GM19395 (cell line): ENCODE measurements around the gene SAA4.
"Not testable (repeated sequence)": the region's sequence is repeated elsewhere in the genome, so short reads cannot be mapped to it uniquely, and the experiment has no call there.

Experiments
- ATAC-seq: cut with Tn5 transposase; IDR thresholded peaks from one replicate; pipeline ENCODE4 v1.9.1; 2021; ENCODE audit warnings: mild to moderate bottlenecking, moderate library complexity; ENCODE audit not compliant: unreplicated experiment

SAA4 gene

GRCh38 chr11:18236664-18237356 is at the start of gene SAA4:
Gene SAA4 (minus strand): TSS chr11:18236802. CDS start chr11:18235926, 876 bp downstream.
- ATAC-seq: no peak

- no peak for ATAC-seq
Measured at GRCh38 chr11:18285841-18286240, 49.2 kb upstream of the SAA4 start.

GRCh38 chr11:18282626-18283025 is 46.0 kb upstream of the SAA4 start:
- no peak for ATAC-seq

GRCh38 chr11:18280438-18281045 is 43.9 kb upstream of the SAA4 start:
- ATAC-seq: peak; percentile 92

- no peak for ATAC-seq
Measured at GRCh38 chr11:18277565-18278271, 41.1 kb upstream of the SAA4 start.

- no peak for ATAC-seq
Measured at GRCh38 chr11:18271206-18271605, 34.6 kb upstream of the SAA4 start.

- no peak for ATAC-seq
Measured at GRCh38 chr11:18270102-18270501, 33.5 kb upstream of the SAA4 start.

GRCh38 chr11:18269252-18269651 is 32.6 kb upstream of the SAA4 start:
- not testable (repeated sequence) for ATAC-seq

- ATAC-seq: peak; percentile 65
Measured at GRCh38 chr11:18267335-18268133, 30.9 kb upstream of the SAA4 start.

GRCh38 chr11:18265949-18266348 is 29.3 kb upstream of the SAA4 start, which contains the start of gene SAA1:
Gene SAA1 (plus strand): TSS chr11:18266264. CDS start chr11:18266888, 624 bp downstream.
- no peak for ATAC-seq

- ATAC-seq: no peak
Measured at GRCh38 chr11:18264677-18265555, 28.3 kb upstream of the SAA4 start.

- peak; percentile 50 for ATAC-seq
Measured at GRCh38 chr11:18264035-18264434, 27.4 kb upstream of the SAA4 start.

- not testable (repeated sequence) for ATAC-seq
Measured at GRCh38 chr11:18262681-18263350, 26.2 kb upstream of the SAA4 start.

- no peak for ATAC-seq
Measured at GRCh38 chr11:18261721-18262120, 25.1 kb upstream of the SAA4 start.

- no peak for ATAC-seq
Measured at GRCh38 chr11:18259259-18259658, 22.7 kb upstream of the SAA4 start.

- ATAC-seq: no peak
Measured at GRCh38 chr11:18254781-18255361, 18.3 kb upstream of the SAA4 start.

GRCh38 chr11:18253778-18254338 is 17.3 kb upstream of the SAA4 start:
- no peak for ATAC-seq

- ATAC-seq: no peak
Measured at GRCh38 chr11:18253233-18253632, 16.6 kb upstream of the SAA4 start.

GRCh38 chr11:18248561-18248960 is 12.0 kb upstream of the SAA4 start, which contains the start of gene SAA2:
Gene SAA2 (minus strand): TSS chr11:18248668. CDS start chr11:18248011, 657 bp downstream.
- ATAC-seq: no peak
